Measurements from ENCODE around the gene MTRF1L. TPM values are rescaled to one million over a fixed set of nuclear protein-coding genes. Genes with fewer than 3 reads are reported as not detected.

Gene MTRF1L
- total RNA-seq, 2 donors from 2014 or later, result 15.4 to 22.4 TPM

Other genes with a start within 250 kb of the MTRF1L start
- 10 to 100 TPM; 39.7 to 41.4 TPM for gene FBXO5, start 19.7 kb downstream of the MTRF1L start, total RNA-seq
- under 1 TPM in 1 of 2 donors, not detected in 1; 0.26 TPM for gene RGS17, start 128.6 kb upstream of the MTRF1L start, total RNA-seq